ENCODE measurements around the gene RYR1. TPM values are rescaled to one million over a fixed set of nuclear protein-coding genes. Genes with fewer than 3 reads are reported as not detected.
A peak's percentile ranks its signal among the peaks of the same experiment; 100 is the strongest.
"Not testable (repeated sequence)": the region's sequence is repeated elsewhere in the genome, so short reads cannot be mapped to it uniquely, and the experiment has no call there.

Gene RYR1
- total and polyA plus RNA-seq, 2 experiments from 2014 or later: under 0.01 TPM; not detected in 1

- WGBS, 2 experiments (ENCODE audit: low coverage in 1 of 2, low lambda C conversion rate in 2 of 2, missing lambda C conversion rate in 2 of 2): 60 to 66% methylated on average over 17 to 21 of the region's 21 CpGs
- no peaks in the 10 kb centered on the region for H3K9me3 ChIP-seq (ENCODE audit: low read depth)
- H3K4me1 ChIP-seq (ENCODE audit: insufficient read depth): no peaks in the 10 kb centered on the region
- H3K27ac ChIP-seq: no peak overlapping the region
- H3K9ac ChIP-seq: no peak overlapping the region
- peaks cover 13% of the 10 kb centered on the region for H3K27me3 ChIP-seq (replicated peaks; ENCODE audit: insufficient read depth)
- H2AFZ ChIP-seq: peak overlapping the region; percentile 38; the same call in 1 of the 2 replicates
- TF ChIP-seq EZH2 (IDR thresholded peaks at IDR 0.05; ENCODE audit: insufficient read depth, poor library complexity, severe bottlenecking) (no peak), EZH2phosphoT487 (IDR thresholded peaks at IDR 0.05; ENCODE audit: insufficient read depth, low read depth) (no peak)
- H3K79me2 ChIP-seq (ENCODE audit: insufficient read depth): no peaks in the 10 kb centered on the region
- H3F3A ChIP-seq (ENCODE audit: insufficient read depth): no peaks in the 10 kb centered on the region
- no peaks in the 10 kb centered on the region for H3K36me3 ChIP-seq (ENCODE audit: low read depth)
- no peak overlapping the region for H3K4me2 ChIP-seq (ENCODE audit: unreplicated experiment)
- H3K4me3 ChIP-seq: peak overlapping the region; percentile 43; the same call in 1 of the 2 replicates
- no peaks in the 10 kb centered on the region for H4K20me1 ChIP-seq (ENCODE audit: insufficient read depth)
- no peak for DNase-seq
- no peaks in the 10 kb centered on the region for H3K9me2 ChIP-seq (ENCODE audit: insufficient read depth)
- in situ Hi-C loops (cut with MboI): no loop called here
Measured at GRCh38 chr19:38565691-38566105, 132.2 kb downstream of the RYR1 start.

- H3K4me2 ChIP-seq (ENCODE audit: unreplicated experiment): no peak overlapping the region
- H3F3A ChIP-seq (ENCODE audit: insufficient read depth): no peaks in the 10 kb centered on the region
- no peak overlapping the region for H3K9ac ChIP-seq
- no peak for TF ChIP-seq EZH2phosphoT487 (IDR thresholded peaks at IDR 0.05; ENCODE audit: insufficient read depth, low read depth)
- TF ChIP-seq EZH2 (IDR thresholded peaks at IDR 0.05; ENCODE audit: insufficient read depth, poor library complexity, severe bottlenecking): no peak
- DNase-seq: no peak
- H3K36me3 ChIP-seq (ENCODE audit: low read depth): no peaks in the 10 kb centered on the region
- H2AFZ ChIP-seq: no peak overlapping the region
- H3K9me2 ChIP-seq (ENCODE audit: insufficient read depth): no peaks in the 10 kb centered on the region
- no peaks in the 10 kb centered on the region for H3K9me3 ChIP-seq (ENCODE audit: low read depth)
- H4K20me1 ChIP-seq (ENCODE audit: insufficient read depth): no peaks in the 10 kb centered on the region
- peaks cover 11% of the 10 kb centered on the region; the same call in 1 of the 2 replicates for H3K27me3 ChIP-seq (replicated peaks; ENCODE audit: insufficient read depth)
- no peaks in the 10 kb centered on the region for H3K79me2 ChIP-seq (ENCODE audit: insufficient read depth)
- 52 to 58% methylated on average over 5 to 6 of the region's 6 CpGs for WGBS, 2 experiments (ENCODE audit: low coverage in 1 of 2, low lambda C conversion rate in 2 of 2, missing lambda C conversion rate in 2 of 2)
- H3K4me3 ChIP-seq: no peak overlapping the region
- H3K4me1 ChIP-seq (ENCODE audit: insufficient read depth): no peaks in the 10 kb centered on the region
- in situ Hi-C loops (cut with MboI): no loop called here
- H3K27ac ChIP-seq: no peak overlapping the region
Measured at GRCh38 chr19:38569368-38569983, 136.0 kb downstream of the RYR1 start.

DNA sequence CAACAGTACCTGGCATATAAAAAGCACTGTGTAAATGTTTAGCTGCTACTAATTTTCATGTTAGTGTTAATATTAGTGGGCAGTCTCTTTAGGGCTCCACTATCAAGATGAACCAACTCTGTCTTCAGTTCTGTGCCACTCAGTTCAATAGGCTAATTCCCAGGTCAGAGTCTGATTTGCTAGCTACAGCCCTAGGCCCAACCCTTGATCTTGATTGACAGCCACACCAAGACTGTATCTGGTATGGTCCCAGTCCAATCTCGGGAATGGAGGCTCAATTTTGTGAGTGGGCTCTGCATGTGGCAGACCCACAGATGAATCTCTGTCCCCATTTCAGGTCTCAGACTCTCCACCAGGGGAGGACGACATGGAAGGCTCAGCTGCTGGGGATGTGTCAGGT is 138.2 kb downstream of the RYR1 start:
- WGBS, 2 experiments (ENCODE audit: low coverage in 1 of 2, low lambda C conversion rate in 2 of 2, missing lambda C conversion rate in 2 of 2): 29 to 43% methylated on average over 2 of the region's 2 CpGs
- in situ Hi-C loops (cut with MboI): no loop called here

GRCh38 chr19:38577826-38578225 is 144.3 kb downstream of the RYR1 start:
- no peak for DNase-seq
- H3K4me1 ChIP-seq (ENCODE audit: insufficient read depth): no peaks in the 10 kb centered on the region
- no peak overlapping the region for H3K4me2 ChIP-seq (ENCODE audit: unreplicated experiment)
- no peaks in the 10 kb centered on the region for H3F3A ChIP-seq (ENCODE audit: insufficient read depth)
- H4K20me1 ChIP-seq (ENCODE audit: insufficient read depth): no peaks in the 10 kb centered on the region
- WGBS, 2 experiments (ENCODE audit: low coverage in 1 of 2, low lambda C conversion rate in 2 of 2, missing lambda C conversion rate in 2 of 2): 69% methylated on average over 11 of the region's 11 CpGs
- H3K79me2 ChIP-seq (ENCODE audit: insufficient read depth): no peaks in the 10 kb centered on the region
- H3K9me2 ChIP-seq (ENCODE audit: insufficient read depth): no peaks in the 10 kb centered on the region
- no peaks in the 10 kb centered on the region for H3K27me3 ChIP-seq (replicated peaks; ENCODE audit: insufficient read depth)
- no peak overlapping the region for H2AFZ ChIP-seq
- in situ Hi-C loops (cut with MboI): no loop called here
- H3K9me3 ChIP-seq (ENCODE audit: low read depth): no peaks in the 10 kb centered on the region
- H3K27ac ChIP-seq: no peak overlapping the region
- no peak overlapping the region for H3K9ac ChIP-seq
- no peaks in the 10 kb centered on the region for H3K36me3 ChIP-seq (ENCODE audit: low read depth)
- H3K4me3 ChIP-seq: no peak overlapping the region
- TF ChIP-seq EZH2 (IDR thresholded peaks at IDR 0.05; ENCODE audit: insufficient read depth, poor library complexity, severe bottlenecking): no peak
- TF ChIP-seq EZH2phosphoT487 (IDR thresholded peaks at IDR 0.05; ENCODE audit: insufficient read depth, low read depth): no peak

More for the DNA sequence above, 138.2 kb downstream of the RYR1 start:
- Histone ChIP-seq H3K9me2 (ENCODE audit: insufficient read depth) (no peaks in the 10 kb centered on the region), H2AFZ (no peak overlapping the region), H3K9ac (no peak overlapping the region), H3K9me3 (ENCODE audit: low read depth) (no peaks in the 10 kb centered on the region), H3K27ac (no peak overlapping the region), H3K36me3 (ENCODE audit: low read depth) (no peaks in the 10 kb centered on the region), H3K4me2 (ENCODE audit: unreplicated experiment) (no peak overlapping the region), H3K79me2 (ENCODE audit: insufficient read depth) (no peaks in the 10 kb centered on the region), H3K4me1 (ENCODE audit: insufficient read depth) (no peaks in the 10 kb centered on the region), H4K20me1 (ENCODE audit: insufficient read depth) (no peaks in the 10 kb centered on the region), H3K4me3 (no peak overlapping the region), H3F3A (ENCODE audit: insufficient read depth) (no peaks in the 10 kb centered on the region), H3K27me3 (replicated peaks; ENCODE audit: insufficient read depth) (no peaks in the 10 kb centered on the region; the same call in 1 of the 2 replicates)
- TF ChIP-seq EZH2phosphoT487 (IDR thresholded peaks at IDR 0.05; ENCODE audit: insufficient read depth, low read depth) (no peak), EZH2 (IDR thresholded peaks at IDR 0.05; ENCODE audit: insufficient read depth, poor library complexity, severe bottlenecking) (no peak)
- no peak for DNase-seq

GRCh38 chr19:38579304-38579703 is 145.8 kb downstream of the RYR1 start:
- H3K9ac ChIP-seq; H3K27me3 ChIP-seq (replicated peaks; ENCODE audit: insufficient read depth); H3K79me2 ChIP-seq (ENCODE audit: insufficient read depth); H4K20me1 ChIP-seq (ENCODE audit: insufficient read depth); H3K9me3 ChIP-seq (ENCODE audit: low read depth); in situ Hi-C loops (cut with MboI); H3K36me3 ChIP-seq (ENCODE audit: low read depth); H3K4me1 ChIP-seq (ENCODE audit: insufficient read depth); H3F3A ChIP-seq (ENCODE audit: insufficient read depth); DNase-seq; H3K27ac ChIP-seq; H2AFZ ChIP-seq; H3K9me2 ChIP-seq (ENCODE audit: insufficient read depth); H3K4me3 ChIP-seq; H3K4me2 ChIP-seq (ENCODE audit: unreplicated experiment): not testable (repeated sequence)
- 82 to 90% methylated on average over 6 of the region's 6 CpGs for WGBS, 2 experiments (ENCODE audit: low coverage in 1 of 2, low lambda C conversion rate in 2 of 2, missing lambda C conversion rate in 2 of 2)

Data from GM23248 (cell line).